ENCODE measurements around the gene U2AF1L4.

Gene U2AF1L4

DNA sequence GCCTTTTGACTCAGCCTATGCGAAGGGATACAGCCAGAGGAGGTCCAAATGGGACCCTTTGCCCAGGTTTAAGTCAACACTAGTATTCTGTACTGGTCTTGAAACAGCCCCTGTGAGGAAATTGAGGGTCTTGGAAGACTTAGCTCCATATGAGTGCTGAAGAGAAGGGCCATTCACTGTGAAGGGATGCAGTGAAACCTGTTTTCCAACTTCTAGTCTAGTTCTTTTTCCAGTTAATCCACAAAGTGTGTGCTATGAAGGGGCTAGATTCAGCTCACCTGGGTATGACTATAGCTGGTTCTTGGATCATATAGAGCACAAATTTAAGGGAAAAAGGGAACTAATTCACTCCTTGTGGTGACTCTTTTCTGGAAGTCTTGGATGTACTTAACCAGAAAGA lies 36.8 kb downstream of the U2AF1L4 start:
- in situ Hi-C loops (cut with HindIII; ENCODE audit: low sequenced_read_pairs), result no loop called here
- no peak for DNase-seq (ENCODE audit: low read depth)
- TF ChIP-seq, protein P1, sequence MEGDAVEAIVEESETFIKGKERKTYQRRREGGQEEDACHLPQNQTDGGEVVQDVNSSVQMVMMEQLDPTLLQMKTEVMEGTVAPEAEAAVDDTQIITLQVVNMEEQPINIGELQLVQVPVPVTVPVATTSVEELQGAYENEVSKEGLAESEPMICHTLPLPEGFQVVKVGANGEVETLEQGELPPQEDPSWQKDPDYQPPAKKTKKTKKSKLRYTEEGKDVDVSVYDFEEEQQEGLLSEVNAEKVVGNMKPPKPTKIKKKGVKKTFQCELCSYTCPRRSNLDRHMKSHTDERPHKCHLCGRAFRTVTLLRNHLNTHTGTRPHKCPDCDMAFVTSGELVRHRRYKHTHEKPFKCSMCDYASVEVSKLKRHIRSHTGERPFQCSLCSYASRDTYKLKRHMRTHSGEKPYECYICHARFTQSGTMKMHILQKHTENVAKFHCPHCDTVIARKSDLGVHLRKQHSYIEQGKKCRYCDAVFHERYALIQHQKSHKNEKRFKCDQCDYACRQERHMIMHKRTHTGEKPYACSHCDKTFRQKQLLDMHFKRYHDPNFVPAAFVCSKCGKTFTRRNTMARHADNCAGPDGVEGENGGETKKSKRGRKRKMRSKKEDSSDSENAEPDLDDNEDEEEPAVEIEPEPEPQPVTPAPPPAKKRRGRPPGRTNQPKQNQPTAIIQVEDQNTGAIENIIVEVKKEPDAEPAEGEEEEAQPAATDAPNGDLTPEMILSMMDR (IDR thresholded peaks at IDR 0.05; ENCODE audit: low read depth, low read length, missing control alignments), result no peak
- no peak overlapping the region for H3K4me3 ChIP-seq (ENCODE audit: low read depth, low read length)

DNA sequence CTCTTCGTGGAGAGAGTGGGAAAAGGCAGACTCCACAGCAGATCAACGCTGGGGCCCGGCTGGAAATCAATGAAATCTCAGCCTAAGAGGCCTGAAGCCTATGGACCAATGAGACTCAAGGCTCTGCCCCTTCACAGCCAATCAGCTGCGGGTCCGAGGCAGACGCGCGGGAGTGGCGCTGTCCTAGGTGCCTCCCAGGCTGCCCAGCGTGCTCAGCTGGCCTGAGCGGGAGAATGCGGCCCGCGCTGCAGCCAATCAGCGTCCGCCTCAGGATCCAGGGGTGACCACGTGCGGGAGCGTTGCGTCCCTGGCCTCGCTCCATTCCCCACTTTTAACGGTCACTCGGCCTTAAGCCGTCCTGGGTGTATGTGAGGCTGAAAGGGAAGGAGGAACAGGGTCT lies 41.0 kb downstream of the U2AF1L4 start, which contains the start of gene ZBTB32:
TSS of gene ZBTB32 (plus strand) at position 341 of the 400 bp plus-strand sequence. CDS start 10,069 bp downstream, outside the sequence.
- in situ Hi-C loops (cut with HindIII; ENCODE audit: low sequenced_read_pairs), result no loop called here
- TF ChIP-seq, protein P1 (IDR thresholded peaks at IDR 0.05; ENCODE audit: low read depth, low read length, missing control alignments), result no peak
- no peak within 1 kb of the TSS for H3K4me3 ChIP-seq (ENCODE audit: low read depth, low read length)
- no peak for DNase-seq (ENCODE audit: low read depth)

DNA sequence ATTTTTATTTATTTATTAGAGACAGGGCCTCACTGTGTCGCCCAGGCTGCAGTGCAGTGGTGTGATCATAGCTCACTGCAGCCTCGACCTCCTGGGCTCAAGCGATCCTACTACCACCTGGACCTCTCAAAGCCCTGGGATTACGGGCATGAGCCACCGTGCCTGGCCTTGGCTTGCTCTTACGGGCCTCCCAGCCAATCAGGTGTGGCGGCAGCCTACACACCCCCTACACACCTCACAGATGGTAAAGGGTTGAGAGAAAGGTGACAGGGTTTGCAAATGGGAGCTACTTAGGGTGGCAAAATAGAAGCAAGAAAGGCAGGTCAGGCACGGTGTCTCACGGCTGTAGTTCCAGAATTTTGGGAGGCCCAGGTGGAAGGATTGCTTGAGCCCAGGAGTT lies 41.9 kb downstream of the U2AF1L4 start:
- TF ChIP-seq, protein P1 (IDR thresholded peaks at IDR 0.05; ENCODE audit: low read depth, low read length, missing control alignments), result no peak
- no peak overlapping the region for H3K4me3 ChIP-seq (ENCODE audit: low read depth, low read length)
- no peak for DNase-seq (ENCODE audit: low read depth)
- in situ Hi-C loops (cut with HindIII; ENCODE audit: low sequenced_read_pairs), result no loop called here

DNA sequence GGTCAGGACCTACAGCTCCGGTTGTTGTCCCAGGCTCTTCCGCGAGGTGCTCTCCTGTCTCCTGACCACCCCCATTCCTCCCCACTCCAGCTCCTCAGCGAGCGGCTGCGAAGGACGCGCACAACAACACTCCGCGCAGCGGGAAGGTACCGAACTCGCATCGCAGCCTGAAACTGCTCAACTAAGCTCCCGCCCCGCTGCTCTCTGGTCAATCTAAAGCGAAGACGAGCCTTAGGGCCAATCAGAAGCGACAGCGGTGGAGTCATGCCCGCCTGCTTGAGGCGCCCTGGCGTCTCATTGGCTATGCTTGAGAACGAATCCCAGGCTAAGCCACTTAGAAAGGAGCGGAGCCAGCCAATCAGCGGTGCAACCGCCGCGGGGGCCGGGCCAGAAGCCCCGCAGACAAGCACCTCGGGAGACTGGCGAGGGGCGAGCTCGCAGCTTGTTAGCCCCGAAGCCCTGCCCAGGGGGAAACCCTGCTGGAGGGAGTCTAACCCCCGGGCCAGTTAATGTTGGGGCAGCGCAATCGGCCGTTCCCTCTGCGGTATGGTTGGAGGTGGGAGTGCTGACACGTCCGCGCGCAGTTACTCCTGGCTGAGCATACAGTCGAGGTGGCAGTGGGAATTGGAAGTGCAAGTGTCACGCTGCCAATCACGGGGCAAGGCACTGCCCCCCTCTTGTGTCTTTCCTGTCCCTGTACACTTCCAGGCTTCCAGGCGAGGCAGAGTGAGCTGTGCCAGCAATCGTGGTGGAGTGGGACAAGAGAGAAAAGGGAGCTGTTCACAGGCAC lies 42.8 kb downstream of the U2AF1L4 start:
- in situ Hi-C loops (cut with HindIII; ENCODE audit: low sequenced_read_pairs), result no loop called here
- H3K4me3 ChIP-seq (ENCODE audit: low read depth, low read length), result peak overlapping the region; percentile 52
- DNase-seq (ENCODE audit: low read depth), result peak; percentile 95
- TF ChIP-seq, protein P1 (IDR thresholded peaks at IDR 0.05; ENCODE audit: low read depth, low read length, missing control alignments), result no peak

DNA sequence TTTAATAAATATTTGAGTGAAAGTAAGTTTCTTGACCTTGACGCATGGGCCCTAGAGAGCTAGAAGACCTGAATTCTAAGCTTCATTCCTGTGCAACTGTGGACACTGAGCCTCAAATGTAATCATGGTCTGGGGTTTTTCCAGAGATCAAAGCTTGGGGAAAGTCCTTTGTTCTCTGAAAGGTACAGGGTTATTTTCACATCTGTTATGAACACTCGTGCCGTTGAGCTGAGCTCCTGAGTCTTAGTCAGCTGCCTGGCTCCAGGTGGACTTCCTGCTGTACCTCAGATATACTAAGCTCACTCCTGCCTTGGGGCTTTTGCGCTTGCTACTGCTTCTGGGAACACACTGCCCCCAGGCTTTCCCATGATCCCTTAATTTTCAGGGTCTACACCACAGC lies 48.4 kb downstream of the U2AF1L4 start:
- in situ Hi-C loops (cut with HindIII; ENCODE audit: low sequenced_read_pairs), result no loop called here
- DNase-seq (ENCODE audit: low read depth), result no peak
- no peak overlapping the region for H3K4me3 ChIP-seq (ENCODE audit: low read depth, low read length)
- TF ChIP-seq, protein P1 (IDR thresholded peaks at IDR 0.05; ENCODE audit: low read depth, low read length, missing control alignments), result no peak

DNA sequence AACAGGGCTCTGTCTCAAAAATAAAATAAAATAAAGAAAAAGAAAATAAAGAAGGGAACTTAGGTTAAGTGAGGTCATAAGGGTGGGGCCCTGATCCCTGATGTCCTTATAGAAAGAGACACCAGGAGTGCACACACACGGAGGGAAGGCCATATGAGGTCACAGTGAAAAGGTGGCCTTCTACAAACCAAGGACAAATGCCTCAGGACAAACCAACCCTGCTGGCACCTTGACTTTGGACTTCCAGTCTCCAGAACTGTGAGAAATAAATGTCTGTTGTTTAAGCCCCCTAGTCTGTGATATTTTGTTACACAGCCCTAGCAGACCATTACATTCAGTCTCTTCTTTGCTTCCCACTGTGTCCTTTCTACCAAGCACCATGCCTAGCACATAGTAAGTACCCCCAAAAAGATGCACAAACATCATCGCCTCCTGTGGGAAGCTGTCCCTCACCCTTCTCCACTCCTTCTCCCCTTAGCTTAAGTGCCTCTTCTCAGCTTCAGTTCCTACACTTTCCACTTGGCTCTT lies 49.3 kb downstream of the U2AF1L4 start:
- TF ChIP-seq, protein P1 (IDR thresholded peaks at IDR 0.05; ENCODE audit: low read depth, low read length, missing control alignments), result no peak
- in situ Hi-C loops (cut with HindIII; ENCODE audit: low sequenced_read_pairs), result no loop called here
- H3K4me3 ChIP-seq (ENCODE audit: low read depth, low read length), result no peak overlapping the region
- DNase-seq (ENCODE audit: low read depth), result no peak
